HUDEP-2 (cell line): Measurements from ENCODE around the gene FSIP1.

Experiments used
- DNase-seq, 76 experiments: peaks; one replicate each; lab custom pipeline; 2025; ENCODE audit not compliant: unreplicated experiment in 76 of 76; lab: John Stamatoyannopoulos, UW

Gene FSIP1

GRCh38 chr15:39625451-39625850 lies 157.2 kb downstream of the FSIP1 start:
- DNase-seq: no peak

DNA sequence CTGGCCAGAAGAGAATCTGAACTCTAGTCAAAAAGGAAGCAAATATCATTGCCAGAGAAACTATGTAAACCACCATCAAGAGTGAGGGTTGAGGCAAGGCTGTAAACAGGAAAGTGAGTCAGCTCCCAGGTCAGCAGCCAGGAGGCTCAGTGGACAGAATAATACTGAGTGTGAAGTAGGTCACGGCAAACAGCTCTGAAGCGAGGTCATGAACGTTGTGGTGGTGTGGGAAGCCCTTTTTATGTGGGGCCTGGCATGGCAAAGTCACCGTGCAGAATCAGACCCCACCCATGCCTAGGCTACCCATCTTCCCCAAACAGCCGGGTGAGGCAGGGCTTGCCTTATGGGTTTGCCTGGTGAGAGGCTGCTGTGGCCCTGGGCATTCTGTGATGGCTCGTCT lies 157.8 kb downstream of the FSIP1 start:
- DNase-seq: peak in 1 of 76 experiments; percentile 8

- no peak for DNase-seq
These were observed 159.1 kb downstream of the FSIP1 start for GRCh38 chr15:39623529-39623931.

DNA sequence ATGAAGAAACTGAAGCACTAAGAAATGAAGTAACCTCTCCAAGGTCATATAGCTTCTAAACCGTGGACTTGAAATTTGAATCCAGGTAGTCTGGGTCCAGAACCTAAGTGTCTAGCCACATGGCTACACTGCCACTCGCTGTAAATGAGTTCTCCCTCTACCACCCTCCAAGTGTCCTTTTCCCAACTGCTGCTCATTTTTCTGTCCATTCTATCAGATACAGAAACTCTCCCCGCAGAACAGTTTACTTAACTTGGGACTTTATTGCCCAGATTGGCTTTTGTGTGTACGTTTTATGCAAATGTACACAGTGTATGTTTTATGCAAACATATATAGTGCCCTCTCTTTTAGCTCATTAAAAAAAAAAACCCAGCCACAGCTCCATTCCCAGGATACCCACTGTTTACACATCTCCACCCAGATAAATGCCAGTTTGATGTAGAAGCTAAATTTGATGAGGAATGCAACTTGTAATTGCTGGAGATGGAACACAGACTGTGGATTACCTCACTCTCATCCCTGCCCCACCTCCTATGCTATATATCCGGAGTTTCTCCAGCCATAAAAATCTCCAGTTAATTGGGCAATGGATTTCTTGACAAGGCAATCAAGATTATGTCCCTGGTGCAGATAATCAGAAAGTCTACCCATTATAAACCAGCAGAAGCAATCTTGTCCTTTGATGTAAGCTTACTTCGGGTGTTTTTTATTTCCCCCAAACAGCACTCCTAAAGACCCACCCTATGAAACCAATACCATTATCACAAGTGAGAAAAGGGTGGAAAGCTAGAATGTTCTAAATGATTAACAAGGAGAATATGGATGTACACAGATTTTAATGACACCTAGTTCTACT lies 159.8 kb downstream of the FSIP1 start:
- DNase-seq: no peak

- no peak for DNase-seq
These were observed 160.7 kb downstream of the FSIP1 start for GRCh38 chr15:39621976-39622375.

DNA sequence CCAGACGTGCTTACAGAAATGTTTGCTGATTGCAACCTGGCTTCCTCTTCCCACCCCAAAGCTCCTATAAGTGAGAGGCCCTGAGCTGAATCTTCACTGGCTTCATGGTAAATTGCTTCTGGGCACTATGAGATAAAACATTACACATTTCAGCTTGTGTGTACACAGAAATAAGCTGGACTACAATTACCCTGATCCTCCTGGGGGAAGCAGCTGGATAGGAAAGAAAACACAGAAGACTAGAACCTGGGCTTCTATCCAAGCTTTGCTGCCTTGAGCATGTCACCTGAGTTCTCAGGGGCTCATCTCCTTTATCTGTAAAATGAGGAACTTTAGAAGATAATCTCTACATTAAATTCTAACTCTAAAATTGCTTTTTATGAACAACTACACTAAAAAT lies 161.4 kb downstream of the FSIP1 start:
- DNase-seq: peak in 1 of 76 experiments; percentile 21

DNA sequence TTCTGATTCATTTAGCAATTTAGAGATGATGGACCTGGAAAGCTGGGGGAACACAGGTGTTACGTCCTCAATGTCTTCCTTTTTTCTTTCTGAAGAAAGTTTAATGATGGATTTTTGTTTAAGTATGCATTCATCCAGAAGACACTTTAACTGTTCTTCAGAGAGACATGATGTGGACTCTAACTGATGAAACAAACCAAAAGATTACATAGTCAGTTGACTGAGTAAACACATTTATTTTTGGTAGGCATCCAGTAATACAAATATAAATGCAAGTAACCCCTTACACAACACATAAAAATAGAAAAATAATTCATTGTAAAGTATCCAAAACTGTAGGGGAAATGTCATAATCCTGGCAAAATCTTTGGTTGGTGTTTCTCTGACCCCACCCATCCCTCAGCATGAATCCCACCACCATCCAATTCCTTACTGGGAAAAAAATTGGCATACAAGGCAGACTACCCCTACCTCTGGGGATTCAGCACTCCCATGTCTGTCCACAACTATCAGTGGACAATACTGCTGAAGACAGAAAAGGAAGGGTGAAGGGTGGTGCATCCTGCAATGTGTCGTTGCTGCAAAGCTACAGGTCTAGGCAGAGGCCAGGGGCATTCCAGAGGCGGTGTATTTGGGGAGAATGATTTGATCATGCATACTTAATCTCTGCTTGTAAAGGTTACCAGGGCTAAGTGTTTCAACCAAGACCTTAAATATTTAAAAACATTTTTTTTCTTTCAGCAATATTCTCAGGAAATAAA lies 164.4 kb downstream of the FSIP1 start:
- no peak for DNase-seq

DNA sequence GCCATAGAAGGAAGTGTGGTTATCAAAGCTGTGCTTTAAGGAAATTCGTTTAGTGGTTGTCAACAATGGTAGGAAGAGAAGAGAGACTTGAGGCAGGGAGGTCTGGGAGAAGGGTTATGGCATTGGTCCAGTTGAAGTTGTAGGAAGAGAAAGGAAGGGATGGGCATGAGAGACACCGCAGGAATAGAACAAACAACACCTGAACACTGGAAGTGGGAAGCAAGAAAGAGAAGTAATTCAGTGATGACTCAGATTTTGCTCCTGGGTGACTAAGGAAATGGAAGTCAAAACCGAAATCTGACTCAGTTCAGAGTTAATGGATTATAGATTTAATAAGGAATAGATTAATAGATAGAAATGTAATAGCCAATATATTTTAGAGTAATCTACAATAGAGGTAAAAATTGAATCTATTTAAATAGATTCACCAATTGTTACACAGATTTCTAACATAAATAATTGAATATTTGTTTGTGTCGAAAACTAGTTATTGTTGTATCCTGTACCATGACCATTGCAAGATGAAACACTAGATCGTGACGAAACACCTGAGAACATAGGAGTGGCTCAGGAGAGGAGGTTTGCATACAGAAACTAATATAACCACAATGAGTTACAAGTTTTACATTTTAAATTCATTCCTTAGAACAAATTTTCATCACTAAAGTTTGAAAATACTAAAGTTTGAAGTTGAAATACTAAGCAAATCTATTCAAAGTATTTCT lies 165.7 kb downstream of the FSIP1 start:
- DNase-seq: no peak

DNA sequence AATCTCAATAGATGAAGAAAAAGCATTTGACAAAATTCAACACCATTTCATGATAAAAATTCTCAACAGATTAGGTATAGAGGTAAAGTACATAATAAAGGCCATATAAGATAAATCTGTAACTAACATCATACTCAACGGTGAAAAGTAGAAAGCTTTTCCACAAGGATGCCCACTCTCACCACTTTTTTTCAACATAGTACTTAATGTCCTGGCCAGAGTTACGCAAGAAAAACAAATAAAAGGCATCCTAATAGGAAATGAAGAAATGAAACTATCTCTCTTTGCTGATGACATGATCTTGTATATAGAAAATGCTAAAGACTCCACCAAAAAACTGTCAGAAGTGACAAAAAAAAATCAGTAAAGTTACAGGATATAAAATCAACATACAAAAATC lies 168.8 kb downstream of the FSIP1 start:
- DNase-seq: no peak

DNA sequence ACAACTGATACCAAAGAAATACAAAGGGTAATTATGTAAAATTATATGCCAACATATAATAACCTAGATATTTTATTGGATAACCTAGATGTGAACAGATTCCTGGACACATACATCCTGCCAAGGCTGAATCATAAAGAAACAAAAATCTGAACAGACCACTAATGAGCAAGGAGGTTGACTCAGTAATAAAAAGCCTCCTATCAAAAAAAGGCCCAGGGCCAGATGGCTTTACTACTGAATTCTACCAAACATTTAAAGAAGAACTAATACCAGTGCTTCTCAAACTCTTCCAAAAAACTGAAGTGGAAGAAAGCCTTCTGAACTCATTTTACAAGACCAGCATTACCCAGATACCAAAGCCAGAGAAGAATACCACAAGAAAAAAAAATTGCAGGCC lies 169.4 kb downstream of the FSIP1 start:
- no peak for DNase-seq

GRCh38 chr15:39610665-39611064 lies 172.0 kb downstream of the FSIP1 start:
- DNase-seq: no peak

DNA sequence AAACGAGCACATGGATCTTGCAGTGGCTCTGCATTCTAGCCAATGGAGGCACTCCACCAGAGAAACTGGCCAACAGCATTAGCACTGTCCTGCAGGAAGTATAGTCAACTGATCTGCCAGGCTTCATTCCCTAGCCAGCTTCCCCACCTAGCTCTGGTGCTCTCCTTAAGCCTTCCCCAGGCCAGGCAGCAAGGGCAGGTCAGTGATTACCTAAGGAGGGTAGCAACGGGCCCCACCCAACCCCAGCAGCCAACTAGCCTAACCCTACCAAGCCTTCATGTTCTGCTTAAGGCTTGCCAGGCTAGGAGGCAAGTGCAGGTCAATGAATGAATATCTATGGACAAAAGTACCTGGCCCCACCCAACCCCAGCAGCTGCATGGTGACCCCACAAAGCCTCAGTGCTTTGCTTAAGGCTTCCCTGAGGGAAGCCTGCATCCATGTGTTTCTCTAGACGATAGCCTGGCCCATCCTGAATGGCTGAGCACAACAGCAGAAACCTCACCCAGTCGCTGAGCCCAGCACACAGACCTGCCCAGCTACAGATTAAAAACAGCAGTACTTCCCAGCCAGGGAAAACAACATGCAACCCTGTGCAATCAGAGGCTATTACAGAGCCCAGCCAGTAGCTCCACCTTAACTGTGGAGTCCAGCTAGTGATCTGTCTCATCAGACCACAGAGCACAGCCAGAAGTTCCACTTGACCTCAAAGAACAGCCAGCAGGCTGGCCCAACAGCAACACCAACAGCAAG lies 173.3 kb downstream of the FSIP1 start:
- no peak for DNase-seq

DNA sequence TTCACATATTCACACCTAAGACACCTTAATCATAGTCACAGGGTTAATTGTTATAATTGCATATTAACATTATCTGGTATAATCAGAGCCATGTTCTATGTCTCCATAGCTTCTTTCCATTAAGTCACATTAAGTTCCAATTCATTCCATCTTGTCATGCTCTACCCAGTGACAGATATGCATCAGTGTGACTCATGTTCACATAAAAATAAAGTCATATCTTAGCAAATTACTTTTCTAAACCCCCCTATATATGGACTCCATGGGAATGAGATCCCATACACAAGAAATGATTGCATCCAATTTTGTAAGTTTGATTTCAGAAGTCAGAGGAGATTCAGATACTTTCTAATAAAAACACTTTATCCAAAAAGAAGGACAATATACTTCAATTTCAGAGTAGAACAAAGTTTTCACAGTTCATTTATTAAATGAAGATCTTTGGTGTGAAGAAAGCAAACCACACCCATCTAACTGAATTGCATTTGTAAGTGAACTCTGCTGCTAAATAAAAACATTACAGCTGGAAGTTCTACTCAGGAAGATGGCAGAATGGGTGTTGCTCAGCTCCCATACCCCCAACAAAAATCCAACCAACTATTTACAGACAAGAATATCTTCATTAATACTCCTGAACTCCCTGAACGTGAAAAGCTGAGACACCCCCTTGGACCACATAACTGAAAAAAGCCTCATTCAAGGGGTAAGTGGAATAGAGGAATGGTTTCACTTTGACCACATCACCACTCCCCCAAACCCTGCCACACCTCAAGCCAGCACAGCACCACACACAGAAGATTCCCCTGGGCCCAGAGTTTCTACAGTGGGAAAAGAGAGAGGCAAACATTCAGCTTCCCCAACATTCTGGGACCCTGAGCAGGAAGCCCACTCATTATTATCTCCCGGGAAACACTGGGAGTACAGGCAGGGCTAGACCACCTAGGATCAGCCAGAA lies 174.2 kb downstream of the FSIP1 start:
- DNase-seq: no peak

GRCh38 chr15:39605146-39605545 lies 177.5 kb downstream of the FSIP1 start:
- DNase-seq: no peak

GRCh38 chr15:39602143-39602542 lies 180.5 kb downstream of the FSIP1 start:
- DNase-seq: no peak

DNA sequence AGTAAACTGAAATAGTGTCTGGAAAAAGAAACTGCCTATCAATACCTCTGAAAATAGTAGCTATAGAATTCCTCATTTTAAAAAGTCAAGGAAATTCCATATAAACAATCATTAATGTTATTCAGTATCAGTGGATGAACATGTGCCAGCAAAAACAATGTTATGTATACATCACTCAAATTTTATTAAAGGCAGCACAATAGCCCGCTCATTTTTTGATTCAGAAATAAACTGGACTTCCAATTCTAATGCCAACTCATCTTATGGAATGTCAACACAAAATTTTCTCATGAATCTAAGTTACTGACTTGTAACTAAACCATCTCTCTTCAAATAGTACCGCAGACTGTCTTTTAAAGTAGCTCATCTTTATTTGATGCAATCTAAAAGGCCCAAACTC lies 182.8 kb downstream of the FSIP1 start:
- DNase-seq: no peak

GRCh38 chr15:39598958-39599845 lies 183.4 kb downstream of the FSIP1 start:
- no peak for DNase-seq

DNA sequence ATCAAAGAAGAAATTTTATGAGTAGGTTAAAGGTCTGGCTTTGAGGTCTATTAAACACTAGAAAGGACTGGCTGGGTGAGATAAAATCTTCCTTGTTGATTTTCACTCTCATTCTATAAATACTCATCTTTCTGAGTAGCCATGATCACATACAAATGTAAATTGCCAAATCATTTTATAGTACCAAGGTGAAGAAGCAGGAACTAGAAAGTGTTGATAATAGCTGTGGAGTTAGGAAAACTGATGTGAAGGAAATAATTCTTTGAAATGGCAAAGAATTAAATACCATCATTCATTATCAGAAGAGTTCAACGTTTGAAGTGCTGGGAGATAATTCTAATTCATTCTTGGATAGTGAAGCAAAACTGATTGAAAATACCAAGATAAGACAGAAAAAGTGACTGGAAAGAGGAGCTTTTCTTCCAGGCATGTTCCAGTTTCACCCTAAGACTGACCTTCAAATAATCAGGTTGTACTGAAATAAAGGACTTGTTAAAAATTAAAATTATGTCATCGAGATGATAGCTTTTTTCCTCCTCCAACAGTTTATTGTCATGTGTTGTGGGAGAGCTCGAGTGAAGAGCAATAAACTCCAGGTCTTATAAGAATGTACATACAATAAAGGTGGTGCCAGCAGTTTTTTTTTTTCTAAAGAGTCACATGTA lies 184.3 kb downstream of the FSIP1 start:
- no peak for DNase-seq
